OCI-LY7 (cell line): ENCODE results near the gene CHRNA7.
"Not testable (repeated sequence)": the region's sequence is repeated elsewhere in the genome, so short reads cannot be mapped to it uniquely, and the experiment has no call there.

Experiments
- CTCF ChIP-seq: fragments of 200-600 bp; sonication (generic); conservative IDR thresholded peaks from 2 replicates; pipeline ENCODE4 v1.5.1; 2014; ENCODE audit warnings: mild to moderate bottlenecking, antibody characterized with exemption, low read length, moderate library complexity, mixed read lengths
- EZH2phosphoT487 ChIP-seq: fragments of 200-600 bp; sonication (generic); IDR thresholded peaks from 2 replicates; pipeline ENCODE4 v1.6.1; 2018; ENCODE audit warnings: low read depth, borderline replicate concordance, mild to moderate bottlenecking, mixed run types, antibody characterized with exemption, low read length, moderate library complexity, mixed read lengths

GRCh38 chr15:32167913-32168312 is 137.6 kb downstream of the CHRNA7 start:
- TF ChIP-seq CTCF, EZH2phosphoT487: not testable (repeated sequence)
